Measurements from ENCODE around the gene DYNC1H1.

DYNC1H1 gene

DNA sequence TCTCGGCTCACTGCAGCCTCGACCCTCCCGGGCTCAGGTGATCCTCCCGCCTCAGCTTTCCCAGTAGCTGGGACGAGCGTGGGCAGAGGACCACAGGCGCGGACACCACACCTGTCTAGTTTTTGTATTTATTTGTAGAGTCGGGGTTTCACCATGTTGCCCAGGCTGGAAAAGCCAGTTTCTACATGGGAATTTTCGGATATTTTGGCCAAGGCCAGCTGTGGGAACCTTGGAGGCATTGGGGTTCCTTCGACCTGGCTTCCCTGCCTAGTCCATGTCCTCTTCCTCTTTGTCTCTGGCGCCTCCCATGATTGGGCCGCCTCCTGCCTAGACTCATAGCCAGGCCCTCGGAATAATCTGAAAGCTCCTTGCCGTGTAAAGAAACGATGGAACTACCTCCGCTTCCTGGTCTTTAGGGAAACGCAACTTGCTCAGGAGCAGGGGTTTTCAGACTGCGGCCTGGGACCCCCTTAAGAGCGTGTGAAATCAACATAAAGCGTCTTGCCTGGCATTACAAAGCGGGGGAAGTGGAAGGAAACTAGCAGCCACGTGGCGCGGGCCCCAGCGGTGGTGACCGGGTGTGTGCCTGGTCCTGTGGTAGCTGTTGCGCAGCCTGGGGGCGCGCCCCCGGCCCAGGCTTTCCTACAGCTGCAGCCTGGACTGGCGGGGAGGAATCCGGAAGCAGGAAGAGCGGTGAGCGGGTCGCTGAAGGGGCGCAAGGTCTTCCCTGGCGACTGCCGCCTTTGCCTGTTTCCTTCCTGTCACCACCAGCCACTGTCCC is 123.8 kb downstream of the DYNC1H1 start:
- DNase-seq (ENCODE audit: low spot score), result no peak

DNA sequence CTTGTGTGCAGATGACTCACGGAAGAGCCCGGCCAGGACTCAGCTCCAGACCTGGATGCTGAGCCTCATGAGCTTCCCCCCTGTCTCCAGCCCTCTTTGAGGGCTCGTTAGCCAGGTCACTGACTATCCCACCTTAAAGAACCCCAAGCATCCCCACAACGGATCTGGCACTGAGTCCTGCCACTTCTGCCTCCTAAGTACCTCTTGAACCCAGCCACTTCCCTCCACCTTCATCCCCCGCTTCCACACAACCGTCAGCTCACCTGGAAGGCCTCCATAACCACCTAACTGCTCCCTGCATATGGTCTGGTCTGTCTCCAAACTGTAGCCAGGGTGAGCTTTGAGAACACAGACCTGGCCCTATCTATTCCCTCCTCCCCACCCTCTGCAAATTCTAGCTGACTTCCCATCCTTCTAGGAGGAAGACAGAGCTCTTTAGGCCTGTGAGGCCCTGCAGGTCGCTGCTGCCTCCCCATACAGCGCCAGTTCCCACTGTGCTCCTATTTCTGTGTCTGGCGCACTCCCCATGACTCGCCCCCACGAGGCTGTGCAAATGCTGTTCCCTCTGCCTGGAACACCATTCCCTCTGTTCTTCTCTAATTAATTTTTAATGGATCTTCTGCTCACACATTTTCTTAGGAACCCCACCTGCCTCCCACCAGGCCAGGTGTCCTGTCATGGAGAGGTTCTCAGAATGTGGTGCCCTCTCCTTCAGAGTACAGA is 125.4 kb downstream of the DYNC1H1 start:
- DNase-seq (ENCODE audit: low spot score), result no peak

DNA sequence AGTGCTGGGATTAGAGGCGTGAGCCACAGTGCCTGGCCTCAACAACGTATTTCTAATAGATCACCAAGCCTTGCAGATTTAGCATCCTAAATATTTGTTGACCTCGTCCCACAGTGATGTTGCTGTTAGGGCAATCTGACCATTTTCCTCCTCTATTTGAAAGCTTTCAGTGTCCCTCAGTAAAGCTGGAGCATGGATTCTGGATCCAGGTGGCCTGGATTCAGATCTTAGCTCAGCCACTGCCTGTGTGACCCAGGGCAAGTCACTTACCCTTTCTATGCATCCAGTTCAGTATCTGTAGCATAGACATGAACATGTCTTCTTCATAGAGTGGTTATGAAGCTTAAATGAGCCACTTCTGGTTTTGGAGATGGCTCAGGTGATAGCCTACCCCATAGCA is 126.3 kb downstream of the DYNC1H1 start:
- DNase-seq (ENCODE audit: low spot score), result no peak

DNA sequence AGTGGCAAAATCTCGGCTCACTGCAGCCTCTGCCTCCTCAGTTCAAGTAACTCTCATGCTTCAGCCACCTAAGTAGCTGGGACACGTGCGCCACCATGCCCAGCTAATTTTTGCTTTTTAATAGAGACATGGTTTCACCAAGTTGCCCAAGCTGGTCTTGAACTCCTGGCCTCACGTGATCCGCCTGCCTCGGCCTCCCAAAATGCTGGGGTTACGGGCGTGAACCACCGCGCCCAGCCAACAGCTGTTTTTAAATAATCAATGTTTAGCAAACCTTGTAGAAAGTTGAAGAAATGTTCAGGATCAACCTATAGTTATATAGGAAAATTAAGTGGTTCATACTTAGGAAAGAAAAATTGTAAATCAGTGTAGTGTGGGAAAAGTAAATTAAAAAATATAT is 128.4 kb downstream of the DYNC1H1 start:
- DNase-seq (ENCODE audit: low spot score), result no peak

DNA sequence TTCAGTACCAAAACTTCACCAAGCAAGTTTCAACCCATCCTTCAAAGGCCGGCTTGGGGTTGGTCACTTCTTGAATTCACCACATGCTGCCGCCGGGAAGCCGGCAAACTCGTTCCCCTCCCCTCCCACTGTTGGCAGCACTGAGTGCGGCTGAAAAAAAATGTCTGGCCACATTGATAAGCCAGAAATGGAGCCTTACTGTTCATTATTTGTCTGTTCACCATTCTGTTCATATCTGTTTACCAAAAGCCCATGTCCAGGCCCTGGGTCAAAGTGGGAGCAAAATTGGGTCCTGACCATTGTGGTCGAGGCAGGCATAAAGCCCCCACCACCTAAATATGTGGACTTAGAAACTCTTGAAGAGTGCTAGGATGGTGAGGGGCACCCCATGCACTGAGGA is 129.7 kb downstream of the DYNC1H1 start:
- no peak for DNase-seq (ENCODE audit: low spot score)

DNA sequence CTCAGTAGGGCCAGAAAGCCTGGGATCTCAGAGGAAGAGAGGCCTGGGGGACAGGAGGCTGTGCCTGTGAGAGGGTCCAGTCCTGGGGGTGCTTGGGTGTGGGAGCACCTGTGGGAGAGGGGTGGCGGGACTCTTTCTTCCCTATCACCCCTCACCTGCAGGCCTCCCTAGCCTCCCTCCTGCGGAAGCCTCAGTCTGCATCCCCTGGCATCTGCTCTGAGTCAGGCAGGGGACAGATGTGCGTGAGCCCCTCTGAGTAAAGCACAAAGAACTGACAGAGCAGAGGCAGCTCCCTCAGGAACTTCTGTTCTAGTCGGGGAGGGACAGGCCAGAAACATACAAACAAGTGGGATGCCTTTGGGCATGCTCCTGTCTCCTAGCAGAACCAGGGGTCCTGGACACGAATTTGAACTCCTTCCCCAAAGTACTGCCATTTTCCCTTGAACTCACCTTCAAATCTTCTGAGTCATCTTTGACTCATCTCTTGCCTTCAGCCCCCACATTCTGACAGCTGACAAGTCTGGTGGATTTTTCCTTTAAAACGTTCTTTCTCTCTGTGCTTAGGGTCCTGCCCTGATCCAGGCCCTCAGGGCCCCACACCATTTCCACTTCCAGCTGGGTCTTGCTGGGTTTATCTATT is 131.0 kb downstream of the DYNC1H1 start:
- DNase-seq (ENCODE audit: low spot score), result no peak

GRCh38 chr14:102095871-102096568 is 131.6 kb downstream of the DYNC1H1 start:
- DNase-seq (ENCODE audit: low spot score), result no peak

- peak; percentile 68 for DNase-seq (ENCODE audit: low spot score)
Observed at GRCh38 chr14:102096569-102097188, 132.3 kb downstream of the DYNC1H1 start.

GRCh38 chr14:102097441-102098135 is 133.2 kb downstream of the DYNC1H1 start:
- no peak for DNase-seq (ENCODE audit: low spot score)

DNA sequence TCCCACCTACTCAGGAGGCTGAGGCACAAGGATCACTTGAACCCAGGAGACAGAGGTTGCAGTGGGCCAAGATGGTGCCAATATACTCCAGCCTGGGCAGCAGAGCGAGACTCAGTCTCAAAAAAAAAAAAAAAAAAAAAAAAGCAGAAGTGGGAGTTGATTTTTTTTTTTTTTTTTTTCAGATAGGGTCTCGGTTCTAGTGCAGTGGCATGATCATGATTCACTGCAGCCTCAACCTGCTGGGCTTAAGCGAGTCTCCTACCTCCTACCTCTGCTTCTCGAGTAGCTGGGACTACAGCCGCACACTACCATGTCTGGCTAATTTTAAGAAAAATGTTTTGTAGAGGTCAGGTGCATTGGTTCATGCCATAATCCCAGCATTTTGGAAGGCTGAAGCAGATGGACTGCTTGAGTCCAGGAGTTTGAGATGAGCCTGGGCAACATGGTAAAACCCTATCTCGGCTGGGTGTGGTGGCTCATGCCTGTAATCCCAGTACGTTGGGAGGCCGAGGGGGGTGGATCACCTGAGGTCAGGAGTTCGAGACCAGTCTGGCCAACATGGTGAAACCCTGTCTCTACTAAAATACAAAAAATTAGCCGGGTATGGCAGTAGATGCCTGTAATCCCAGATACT is 138.8 kb downstream of the DYNC1H1 start:
- no peak for DNase-seq (ENCODE audit: low spot score)

DNA sequence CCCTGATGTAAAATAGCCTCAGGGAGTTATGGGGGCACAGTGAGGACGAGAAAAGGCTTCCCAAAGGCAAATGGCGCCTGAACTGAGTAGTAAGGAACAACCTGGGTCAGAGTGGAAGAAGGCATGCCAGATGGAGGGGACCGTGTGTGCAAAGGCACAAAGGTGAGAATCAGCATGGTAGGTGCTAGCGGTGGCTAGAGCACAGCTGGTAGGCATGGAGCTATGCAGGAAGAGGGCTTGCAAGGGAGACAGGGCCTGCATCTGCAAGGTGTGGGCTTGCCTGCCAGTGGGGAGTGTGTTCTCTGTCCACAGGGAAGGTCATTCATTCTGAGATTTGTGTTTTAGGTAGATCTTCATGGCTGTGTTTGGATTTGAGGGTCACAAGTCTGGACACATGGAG is 141.0 kb downstream of the DYNC1H1 start:
- DNase-seq (ENCODE audit: low spot score), result no peak

Data from LoVo (cell line).